PC-9 (cell line): ENCODE measurements around the gene TBCD. TPM values are rescaled to one million over a fixed set of nuclear protein-coding genes. Genes with fewer than 3 reads are reported as not detected.

ENCODE experiments used
- BruUV-seq: library from RNA; stranded (reverse); fragments of 400-500 nt; replicated peaks from 2 replicates; lab custom pipeline; 2021; lab: Mats Ljungman, UMichigan
- CTCF ChIA-PET: fragments of 300-600 bp; sonication (Branson Sonifier 250); formaldehyde crosslinking; loops from one replicate; lab custom pipeline; 2022; ENCODE audit warnings: antibody characterized with exemption; lab: Charles Lee
- POLR2A ChIA-PET: fragments of 300-600 bp; sonication (Branson Sonifier 250); formaldehyde crosslinking; loops from one replicate; lab custom pipeline; 2022; ENCODE audit warnings: antibody characterized with exemption; ENCODE audit not compliant: unreplicated experiment; lab: Charles Lee
- DNase-seq, 2 experiments: peaks; one replicate each; pipeline versions ENCODE4 v3.0.0 to v3.0.0-alpha.2; 2015 to 2022; ENCODE audit warnings: mixed read lengths in 1 of 2
- H2AFZ ChIP-seq: fragments of 200-600 bp; sonication (generic); 2 replicates; pipeline ENCODE4 v1.8.1; 2017; ENCODE audit warnings: antibody characterized with exemption
- H3F3A ChIP-seq: fragments of 200-600 bp; sonication (generic); 2 replicates; pipeline ENCODE4 v1.8.1; 2017; ENCODE audit warnings: antibody characterized with exemption, mild to moderate bottlenecking, low read depth; ENCODE audit not compliant: insufficient read depth
- H3K27ac ChIP-seq: fragments of 200-600 bp; sonication (generic); 2 replicates; pipeline ENCODE4 v1.6.1; 2016; ENCODE audit warnings: mixed run types
- H3K27me3 ChIP-seq: fragments of 200-600 bp; sonication (generic); 2 replicates; pipeline ENCODE4 v1.6.1; 2016; ENCODE audit warnings: low read depth, mixed run types; ENCODE audit not compliant: insufficient read depth
- H3K36me3 ChIP-seq: fragments of 200-600 bp; sonication (generic); 2 replicates; pipeline ENCODE4 v1.6.1; 2016; ENCODE audit warnings: low read depth, mixed run types
- H3K4me1 ChIP-seq: fragments of 200-600 bp; sonication (generic); replicated peaks from 2 replicates; pipeline ENCODE4 v1.6.1; 2016; ENCODE audit warnings: mixed run types; ENCODE audit not compliant: insufficient read depth
- H3K4me2 ChIP-seq: fragments of 200-600 bp; sonication (generic); 2 replicates; pipeline ENCODE4 v1.6.1; 2017; ENCODE audit warnings: mixed run types
- H3K4me3 ChIP-seq: fragments of 200-600 bp; sonication (generic); 2 replicates; pipeline ENCODE4 v1.6.1; 2016; ENCODE audit warnings: mixed run types
- H3K79me2 ChIP-seq: fragments of 200-600 bp; sonication (generic); 2 replicates; pipeline ENCODE4 v1.6.1; 2017; ENCODE audit warnings: low read depth, mixed run types
- H3K9me2 ChIP-seq: fragments of 200-600 bp; sonication (generic); 2 replicates; pipeline ENCODE4 v1.8.1; 2017; ENCODE audit warnings: mild to moderate bottlenecking; ENCODE audit not compliant: insufficient read depth
- H3K9me3 ChIP-seq: fragments of 200-600 bp; sonication (generic); 2 replicates; pipeline ENCODE4 v1.8.1; 2016; ENCODE audit warnings: low read depth; ENCODE audit not compliant: insufficient read depth
- H4K20me1 ChIP-seq: fragments of 200-600 bp; sonication (generic); 2 replicates; pipeline ENCODE4 v1.8.1; 2017; ENCODE audit not compliant: insufficient read depth
- EZH2 ChIP-seq: fragments of 200-600 bp; sonication (generic); IDR thresholded peaks from 2 replicates; pipeline ENCODE4 v1.8.0; 2017; ENCODE audit warnings: antibody characterized with exemption, low read depth
- intact Hi-C: fragments of 100-400 bp; cut with micrococcal nuclease; formaldehyde crosslinking; loops from one replicate; pipeline ENCODE4 v1.10.0; 2022; ENCODE audit not compliant: unreplicated experiment
- total RNA-seq: library from RNA; stranded (reverse); gene quantifications from 2 replicates; pipeline ENCODE4 v1.2.3, GENCODE V29; 2021
- TF ChIP-seq, protein P1 (sequence below): fragments of 200-600 bp; sonication (generic); conservative IDR thresholded peaks from 2 replicates; pipeline ENCODE4 v1.6.1; 2017; ENCODE audit warnings: mixed run types, antibody characterized with exemption, mild to moderate bottlenecking, moderate library complexity

The TBCD gene
- total RNA-seq, 1 experiment from 2014 or later: 115 TPM

DNA sequence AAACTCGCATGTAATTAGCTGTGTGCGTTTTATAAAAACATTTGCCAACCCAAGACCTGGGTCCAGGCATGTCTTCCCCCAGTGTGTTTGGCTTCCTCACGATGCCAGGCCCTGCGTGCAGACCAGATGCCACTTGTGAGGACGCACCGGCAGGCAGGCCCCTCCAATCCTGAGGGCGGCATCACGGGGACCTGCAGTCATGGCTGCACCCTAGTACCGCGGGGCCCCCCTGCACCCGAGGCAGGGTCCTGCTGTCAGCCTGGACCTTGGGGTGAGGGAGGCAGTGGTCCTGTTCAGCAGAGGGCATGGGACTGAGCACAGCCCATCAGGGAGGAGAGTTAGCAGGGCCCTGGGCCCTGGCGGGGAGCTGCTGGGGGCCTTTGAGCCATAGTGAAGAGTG, 143.2 kb downstream of the TBCD start:
- Histone ChIP-seq H3K4me3 (no peak overlapping the region), H4K20me1 (no peaks in the 10 kb centered on the region), H3K79me2 (peaks cover 17% of the 10 kb centered on the region), H3K9me2 (no peaks in the 10 kb centered on the region), H2AFZ (no peak overlapping the region), H3K27me3 (no peaks in the 10 kb centered on the region), H3K36me3 (no peaks in the 10 kb centered on the region), H3K4me1 (peaks cover 13% of the 10 kb centered on the region), H3K9me3 (no peaks in the 10 kb centered on the region), H3K4me2 (no peak overlapping the region), H3F3A (peaks cover 9% of the 10 kb centered on the region), H3K27ac (no peak overlapping the region)
- no TSS peak for BruUV-seq
- no peak for TF ChIP-seq EZH2
- TF ChIP-seq, protein P1, sequence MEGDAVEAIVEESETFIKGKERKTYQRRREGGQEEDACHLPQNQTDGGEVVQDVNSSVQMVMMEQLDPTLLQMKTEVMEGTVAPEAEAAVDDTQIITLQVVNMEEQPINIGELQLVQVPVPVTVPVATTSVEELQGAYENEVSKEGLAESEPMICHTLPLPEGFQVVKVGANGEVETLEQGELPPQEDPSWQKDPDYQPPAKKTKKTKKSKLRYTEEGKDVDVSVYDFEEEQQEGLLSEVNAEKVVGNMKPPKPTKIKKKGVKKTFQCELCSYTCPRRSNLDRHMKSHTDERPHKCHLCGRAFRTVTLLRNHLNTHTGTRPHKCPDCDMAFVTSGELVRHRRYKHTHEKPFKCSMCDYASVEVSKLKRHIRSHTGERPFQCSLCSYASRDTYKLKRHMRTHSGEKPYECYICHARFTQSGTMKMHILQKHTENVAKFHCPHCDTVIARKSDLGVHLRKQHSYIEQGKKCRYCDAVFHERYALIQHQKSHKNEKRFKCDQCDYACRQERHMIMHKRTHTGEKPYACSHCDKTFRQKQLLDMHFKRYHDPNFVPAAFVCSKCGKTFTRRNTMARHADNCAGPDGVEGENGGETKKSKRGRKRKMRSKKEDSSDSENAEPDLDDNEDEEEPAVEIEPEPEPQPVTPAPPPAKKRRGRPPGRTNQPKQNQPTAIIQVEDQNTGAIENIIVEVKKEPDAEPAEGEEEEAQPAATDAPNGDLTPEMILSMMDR: no peak
- DNase-seq: no peak
- CTCF ChIA-PET: no interaction called here
- POLR2A ChIA-PET: no interaction called here
- intact Hi-C loops: no loop called here

DNA sequence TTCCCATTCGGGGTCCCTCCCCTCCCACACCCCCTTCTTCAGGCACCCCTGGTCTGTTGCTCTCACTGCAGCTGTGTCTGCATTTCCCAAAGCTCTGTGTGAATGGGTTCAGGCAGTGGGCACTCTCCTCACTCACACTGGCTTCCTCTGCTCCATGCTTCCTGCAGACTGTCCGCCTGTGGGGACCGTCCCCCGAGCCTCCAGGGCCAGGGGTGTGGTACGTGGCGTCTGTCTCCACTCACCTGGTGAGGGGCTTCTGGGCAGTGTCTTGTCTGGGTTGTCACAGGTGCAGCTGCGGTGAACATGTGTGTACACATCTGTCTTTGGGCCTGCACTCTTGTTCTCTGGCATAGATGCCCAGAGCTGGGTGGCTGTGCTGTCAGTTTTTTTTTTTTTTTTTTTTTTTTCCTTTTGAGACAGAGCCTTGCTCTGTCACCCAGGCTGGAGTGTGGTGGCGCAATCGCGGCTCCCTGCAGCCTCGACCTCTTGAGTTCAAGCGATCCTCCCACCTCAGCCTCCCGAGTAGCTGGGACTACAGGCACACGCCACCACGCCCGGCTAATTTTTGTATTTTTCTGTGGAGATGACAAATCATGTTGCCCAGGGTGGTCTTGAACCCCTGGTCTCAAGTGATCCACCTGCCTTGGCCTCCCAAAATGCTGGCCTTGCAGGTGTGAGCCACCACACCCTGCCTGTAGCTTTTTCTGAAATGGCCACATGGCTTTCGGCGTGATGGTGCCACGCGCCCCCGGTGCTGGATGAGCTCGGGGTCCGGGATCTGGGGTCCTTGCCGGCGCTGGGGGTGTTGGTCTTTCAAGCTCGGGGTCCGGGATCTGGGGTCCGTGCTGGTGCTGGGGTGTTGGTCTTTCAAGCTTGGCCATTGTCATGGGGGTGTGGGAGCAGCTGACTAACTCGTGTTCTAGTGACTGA, 144.5 kb downstream of the TBCD start:
- no TSS peak for BruUV-seq
- DNase-seq: no peak
- Histone ChIP-seq H3K4me2 (no peak overlapping the region), H3K36me3 (no peaks in the 10 kb centered on the region), H3K27me3 (no peaks in the 10 kb centered on the region), H3K27ac (no peak overlapping the region), H3K9me2 (no peaks in the 10 kb centered on the region), H3K79me2 (peaks cover 10% of the 10 kb centered on the region; the same call in 1 of the 2 replicates), H4K20me1 (no peaks in the 10 kb centered on the region), H3K4me3 (no peak overlapping the region), H3K4me1 (peaks cover under 1% of the 10 kb centered on the region), H3F3A (no peaks in the 10 kb centered on the region), H2AFZ (no peak overlapping the region), H3K9me3 (no peaks in the 10 kb centered on the region)
- ChIA-PET POLR2A (no interaction called here), CTCF (interaction anchor here (0.6 to 0.7 kb wide), 2 partner anchors 18 to 402 kb away, joined by 3 to 6 read pairs; no protein-coding TSS in a partner anchor)
- intact Hi-C loops: no loop called here
- TF ChIP-seq, protein P1: no peak
- no peak for TF ChIP-seq EZH2

DNA sequence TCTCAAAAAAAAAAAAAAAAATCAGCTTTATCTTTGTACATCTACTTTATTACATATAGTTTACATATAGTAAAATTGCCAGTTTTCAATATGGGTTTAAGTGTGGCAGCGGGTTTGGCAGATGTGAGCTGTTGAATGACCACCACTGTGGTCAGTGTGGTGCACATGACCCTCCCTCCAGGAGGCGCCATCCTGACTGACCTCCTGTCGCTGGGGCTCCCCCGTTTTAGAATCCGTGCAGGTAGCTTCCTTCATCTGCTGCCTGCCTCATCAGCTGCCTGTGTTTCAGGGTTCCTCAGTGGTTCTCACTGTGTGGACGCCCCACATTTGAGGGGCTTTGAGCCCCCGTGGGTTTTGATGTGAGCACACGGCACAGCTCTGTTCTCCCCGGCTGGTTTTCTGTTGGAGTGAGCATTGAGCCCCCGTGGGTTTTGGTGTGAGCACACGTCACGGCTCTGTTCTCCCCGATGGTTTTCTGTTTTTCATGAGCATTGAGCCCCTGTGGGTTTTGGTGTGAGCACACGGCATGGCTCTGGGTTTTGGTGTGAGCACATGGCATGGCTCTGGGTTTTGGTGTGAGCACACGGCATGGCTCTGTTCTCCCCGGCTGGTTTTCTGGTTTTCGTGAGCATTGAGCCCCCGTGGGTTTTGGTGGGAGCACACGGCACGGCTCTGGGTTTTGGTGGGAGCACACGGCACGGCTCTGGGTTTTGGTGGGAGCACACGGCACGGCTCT, 145.8 kb downstream of the TBCD start:
- H3K27me3 ChIP-seq: no peaks in the 10 kb centered on the region
- H3K9me2 ChIP-seq: no peaks in the 10 kb centered on the region
- H2AFZ ChIP-seq: no peak overlapping the region
- DNase-seq: no peak
- POLR2A ChIA-PET: no interaction called here
- no peaks in the 10 kb centered on the region for H3K79me2 ChIP-seq
- TF ChIP-seq EZH2: no peak
- TF ChIP-seq, protein P1: no peak
- no peaks in the 10 kb centered on the region for H3F3A ChIP-seq
- H3K4me3 ChIP-seq: no peak overlapping the region
- no peaks in the 10 kb centered on the region for H4K20me1 ChIP-seq
- intact Hi-C loops: no loop called here
- no peak overlapping the region for H3K4me2 ChIP-seq
- CTCF ChIA-PET: interaction anchor here (0.7 kb wide), 2 partner anchors 20 to 403 kb away, joined by 6 to 20 read pairs; no protein-coding TSS in a partner anchor
- H3K36me3 ChIP-seq: no peaks in the 10 kb centered on the region
- H3K27ac ChIP-seq: no peak overlapping the region
- no peaks in the 10 kb centered on the region for H3K9me3 ChIP-seq
- BruUV-seq: no TSS peak
- no peaks in the 10 kb centered on the region for H3K4me1 ChIP-seq
